ENCODE measurements around the gene KDSR.

KDSR gene

DNA sequence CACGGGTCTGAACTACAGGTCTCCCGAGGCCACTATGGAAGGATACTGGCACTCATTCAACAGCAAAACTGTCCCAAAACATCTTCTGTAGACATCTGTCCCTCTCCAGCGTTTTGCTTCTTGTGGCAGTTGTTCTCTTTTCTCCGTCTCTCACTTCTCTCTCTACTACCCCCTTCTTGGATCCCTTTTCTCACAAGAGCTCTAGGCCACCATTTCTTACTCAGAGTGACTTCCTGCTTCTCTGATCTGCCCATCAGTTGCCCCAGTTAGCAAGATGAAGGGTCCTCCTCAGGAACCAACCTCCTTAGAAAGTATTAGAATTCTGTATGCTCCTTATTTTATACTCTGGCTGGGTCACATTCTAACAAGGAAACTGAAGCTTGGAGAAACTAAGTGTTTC is 80.1 kb downstream of the KDSR start:
- no peak for DNase-seq

DNA sequence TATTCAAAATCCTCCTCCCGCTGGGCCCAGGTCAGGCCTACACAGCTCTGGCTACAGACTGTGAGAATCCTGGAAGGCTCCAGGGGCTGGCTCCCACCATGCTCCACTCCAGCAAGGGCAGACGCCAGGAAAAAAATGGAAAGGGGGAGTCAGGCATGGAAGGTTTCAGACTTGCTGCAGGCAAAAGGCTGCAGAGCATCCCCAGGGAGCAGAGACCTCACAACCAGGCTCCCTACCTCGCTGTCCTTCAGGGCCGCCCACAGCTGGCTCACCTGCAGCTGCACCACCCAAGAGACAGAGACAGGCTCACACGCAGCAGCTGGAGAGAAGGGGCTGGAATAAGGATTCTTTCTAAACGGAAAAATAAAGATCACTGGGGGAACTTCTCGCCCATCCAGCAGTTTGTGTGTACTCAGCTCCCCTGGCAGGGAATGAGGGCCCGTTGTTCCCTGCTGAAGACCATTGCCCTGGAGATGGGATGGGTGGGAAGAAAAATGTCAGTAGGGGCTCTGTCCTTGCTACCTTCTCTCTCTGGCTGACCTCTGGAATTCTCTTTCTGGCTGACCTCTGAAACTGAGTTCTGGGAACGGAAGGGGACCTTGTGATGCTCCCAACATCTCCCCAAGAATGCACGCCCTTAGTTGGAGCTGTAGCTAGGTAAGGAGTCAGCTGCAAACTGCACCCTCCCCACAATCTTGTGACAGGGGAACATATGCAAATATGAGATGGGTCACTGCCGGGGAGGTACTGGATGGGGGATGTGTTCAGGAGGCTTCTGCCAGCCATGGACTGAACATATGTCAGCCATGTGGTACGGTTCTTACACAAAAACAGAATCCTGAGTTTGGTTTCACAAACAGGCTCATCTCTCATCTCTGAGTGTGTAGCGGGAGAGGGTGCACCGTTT is 81.9 kb downstream of the KDSR start:
- DNase-seq, result peak in 9 of 58 donors; percentile 20 to 49 (median 35)

DNA sequence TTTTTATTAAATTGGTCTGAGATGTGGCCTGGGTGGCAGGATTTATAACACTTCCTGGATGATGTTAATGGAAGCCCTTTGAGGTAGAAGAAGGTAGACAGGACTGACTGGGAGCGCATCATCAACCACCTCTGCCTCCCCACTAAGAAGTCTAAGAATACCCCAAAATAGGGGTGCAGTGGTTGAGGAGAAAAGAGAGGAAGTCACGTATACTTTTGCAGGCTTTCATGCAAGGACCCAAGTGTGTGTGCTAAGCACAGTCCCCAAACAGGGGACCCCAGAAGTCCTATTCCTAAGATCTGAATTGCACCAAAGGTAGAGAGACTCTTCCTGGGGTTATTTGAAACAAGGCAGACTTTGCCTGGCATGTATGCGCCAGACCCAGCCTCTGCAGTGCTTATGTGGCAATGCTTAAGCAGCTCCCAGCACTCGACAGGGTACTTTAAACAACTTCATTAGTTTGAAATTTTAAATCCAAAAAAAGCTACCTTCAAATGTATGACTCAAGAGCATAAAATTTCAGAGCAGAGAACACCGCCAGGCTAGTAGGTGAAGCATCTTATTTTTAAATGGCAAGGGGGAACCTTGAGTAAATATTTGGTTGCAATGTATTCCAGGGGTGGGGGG is 82.7 kb downstream of the KDSR start:
- no peak for DNase-seq

- no peak for DNase-seq
Measured at GRCh38 chr18:63283305-63284094, 83.5 kb downstream of the KDSR start.

GRCh38 chr18:63282793-63283192 is 84.2 kb downstream of the KDSR start:
- no peak for DNase-seq

Measured in anterior cingulate cortex (tissue), 58 donors.